ENCODE measurements around the gene ETV2.

DNA sequence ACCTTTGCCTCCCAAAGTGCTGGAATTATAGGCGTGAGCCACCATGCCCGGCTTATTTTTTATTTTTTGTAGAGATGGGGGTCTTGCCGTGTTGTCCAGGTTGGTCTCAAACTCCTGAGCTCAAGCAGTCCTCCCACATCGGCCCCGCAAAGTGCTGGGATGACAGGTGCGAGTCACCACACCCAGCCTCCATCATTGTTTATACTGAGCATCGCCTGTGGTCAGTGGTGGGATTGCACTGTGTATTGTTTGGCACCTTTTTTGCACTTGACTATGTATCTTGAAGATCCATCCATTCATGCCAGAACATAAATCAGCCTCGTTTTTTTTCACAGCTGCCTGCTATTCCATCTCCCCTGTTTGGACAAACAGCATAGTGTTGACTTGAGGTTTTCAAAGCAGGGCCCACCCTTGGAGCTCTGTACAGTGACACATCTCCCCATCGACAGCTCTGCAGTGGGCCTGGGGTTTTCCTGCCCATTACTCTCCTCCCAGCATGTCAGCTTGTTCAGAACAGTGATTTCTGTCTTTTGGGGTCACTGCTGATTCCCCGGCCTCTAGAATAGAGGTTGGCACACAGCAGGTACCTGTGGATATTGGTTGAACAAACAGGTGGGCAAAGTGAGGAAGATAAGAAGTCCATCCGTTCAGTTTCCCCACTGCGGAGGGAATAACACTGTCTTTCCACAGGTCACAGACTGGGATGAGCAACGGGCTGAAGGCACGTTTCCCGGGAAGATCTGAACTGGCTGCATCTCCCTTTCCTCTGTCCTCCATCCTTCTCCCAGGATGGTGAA lies 16.6 kb downstream of the ETV2 start:
- TF ChIP-seq, protein P1, sequence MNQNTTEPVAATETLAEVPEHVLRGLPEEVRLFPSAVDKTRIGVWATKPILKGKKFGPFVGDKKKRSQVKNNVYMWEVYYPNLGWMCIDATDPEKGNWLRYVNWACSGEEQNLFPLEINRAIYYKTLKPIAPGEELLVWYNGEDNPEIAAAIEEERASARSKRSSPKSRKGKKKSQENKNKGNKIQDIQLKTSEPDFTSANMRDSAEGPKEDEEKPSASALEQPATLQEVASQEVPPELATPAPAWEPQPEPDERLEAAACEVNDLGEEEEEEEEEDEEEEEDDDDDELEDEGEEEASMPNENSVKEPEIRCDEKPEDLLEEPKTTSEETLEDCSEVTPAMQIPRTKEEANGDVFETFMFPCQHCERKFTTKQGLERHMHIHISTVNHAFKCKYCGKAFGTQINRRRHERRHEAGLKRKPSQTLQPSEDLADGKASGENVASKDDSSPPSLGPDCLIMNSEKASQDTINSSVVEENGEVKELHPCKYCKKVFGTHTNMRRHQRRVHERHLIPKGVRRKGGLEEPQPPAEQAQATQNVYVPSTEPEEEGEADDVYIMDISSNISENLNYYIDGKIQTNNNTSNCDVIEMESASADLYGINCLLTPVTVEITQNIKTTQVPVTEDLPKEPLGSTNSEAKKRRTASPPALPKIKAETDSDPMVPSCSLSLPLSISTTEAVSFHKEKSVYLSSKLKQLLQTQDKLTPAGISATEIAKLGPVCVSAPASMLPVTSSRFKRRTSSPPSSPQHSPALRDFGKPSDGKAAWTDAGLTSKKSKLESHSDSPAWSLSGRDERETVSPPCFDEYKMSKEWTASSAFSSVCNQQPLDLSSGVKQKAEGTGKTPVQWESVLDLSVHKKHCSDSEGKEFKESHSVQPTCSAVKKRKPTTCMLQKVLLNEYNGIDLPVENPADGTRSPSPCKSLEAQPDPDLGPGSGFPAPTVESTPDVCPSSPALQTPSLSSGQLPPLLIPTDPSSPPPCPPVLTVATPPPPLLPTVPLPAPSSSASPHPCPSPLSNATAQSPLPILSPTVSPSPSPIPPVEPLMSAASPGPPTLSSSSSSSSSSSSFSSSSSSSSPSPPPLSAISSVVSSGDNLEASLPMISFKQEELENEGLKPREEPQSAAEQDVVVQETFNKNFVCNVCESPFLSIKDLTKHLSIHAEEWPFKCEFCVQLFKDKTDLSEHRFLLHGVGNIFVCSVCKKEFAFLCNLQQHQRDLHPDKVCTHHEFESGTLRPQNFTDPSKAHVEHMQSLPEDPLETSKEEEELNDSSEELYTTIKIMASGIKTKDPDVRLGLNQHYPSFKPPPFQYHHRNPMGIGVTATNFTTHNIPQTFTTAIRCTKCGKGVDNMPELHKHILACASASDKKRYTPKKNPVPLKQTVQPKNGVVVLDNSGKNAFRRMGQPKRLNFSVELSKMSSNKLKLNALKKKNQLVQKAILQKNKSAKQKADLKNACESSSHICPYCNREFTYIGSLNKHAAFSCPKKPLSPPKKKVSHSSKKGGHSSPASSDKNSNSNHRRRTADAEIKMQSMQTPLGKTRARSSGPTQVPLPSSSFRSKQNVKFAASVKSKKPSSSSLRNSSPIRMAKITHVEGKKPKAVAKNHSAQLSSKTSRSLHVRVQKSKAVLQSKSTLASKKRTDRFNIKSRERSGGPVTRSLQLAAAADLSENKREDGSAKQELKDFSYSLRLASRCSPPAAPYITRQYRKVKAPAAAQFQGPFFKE (tag by site-specific recombination; IDR thresholded peaks at IDR 0.05; ENCODE audit: borderline replicate concordance) = no peak
- TF ChIP-seq, protein P2, sequence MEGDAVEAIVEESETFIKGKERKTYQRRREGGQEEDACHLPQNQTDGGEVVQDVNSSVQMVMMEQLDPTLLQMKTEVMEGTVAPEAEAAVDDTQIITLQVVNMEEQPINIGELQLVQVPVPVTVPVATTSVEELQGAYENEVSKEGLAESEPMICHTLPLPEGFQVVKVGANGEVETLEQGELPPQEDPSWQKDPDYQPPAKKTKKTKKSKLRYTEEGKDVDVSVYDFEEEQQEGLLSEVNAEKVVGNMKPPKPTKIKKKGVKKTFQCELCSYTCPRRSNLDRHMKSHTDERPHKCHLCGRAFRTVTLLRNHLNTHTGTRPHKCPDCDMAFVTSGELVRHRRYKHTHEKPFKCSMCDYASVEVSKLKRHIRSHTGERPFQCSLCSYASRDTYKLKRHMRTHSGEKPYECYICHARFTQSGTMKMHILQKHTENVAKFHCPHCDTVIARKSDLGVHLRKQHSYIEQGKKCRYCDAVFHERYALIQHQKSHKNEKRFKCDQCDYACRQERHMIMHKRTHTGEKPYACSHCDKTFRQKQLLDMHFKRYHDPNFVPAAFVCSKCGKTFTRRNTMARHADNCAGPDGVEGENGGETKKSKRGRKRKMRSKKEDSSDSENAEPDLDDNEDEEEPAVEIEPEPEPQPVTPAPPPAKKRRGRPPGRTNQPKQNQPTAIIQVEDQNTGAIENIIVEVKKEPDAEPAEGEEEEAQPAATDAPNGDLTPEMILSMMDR (tag by site-specific recombination; IDR thresholded peaks at IDR 0.05) = peak; percentile 27; the same call in 1 of the 2 replicates
